Measurements from ENCODE around the gene PACS1. TPM values are rescaled to one million over a fixed set of nuclear protein-coding genes. Genes with fewer than 3 reads are reported as not detected.

Gene PACS1
- total RNA-seq, 1 experiment from 2014 or later, result 33.5 TPM

DNA sequence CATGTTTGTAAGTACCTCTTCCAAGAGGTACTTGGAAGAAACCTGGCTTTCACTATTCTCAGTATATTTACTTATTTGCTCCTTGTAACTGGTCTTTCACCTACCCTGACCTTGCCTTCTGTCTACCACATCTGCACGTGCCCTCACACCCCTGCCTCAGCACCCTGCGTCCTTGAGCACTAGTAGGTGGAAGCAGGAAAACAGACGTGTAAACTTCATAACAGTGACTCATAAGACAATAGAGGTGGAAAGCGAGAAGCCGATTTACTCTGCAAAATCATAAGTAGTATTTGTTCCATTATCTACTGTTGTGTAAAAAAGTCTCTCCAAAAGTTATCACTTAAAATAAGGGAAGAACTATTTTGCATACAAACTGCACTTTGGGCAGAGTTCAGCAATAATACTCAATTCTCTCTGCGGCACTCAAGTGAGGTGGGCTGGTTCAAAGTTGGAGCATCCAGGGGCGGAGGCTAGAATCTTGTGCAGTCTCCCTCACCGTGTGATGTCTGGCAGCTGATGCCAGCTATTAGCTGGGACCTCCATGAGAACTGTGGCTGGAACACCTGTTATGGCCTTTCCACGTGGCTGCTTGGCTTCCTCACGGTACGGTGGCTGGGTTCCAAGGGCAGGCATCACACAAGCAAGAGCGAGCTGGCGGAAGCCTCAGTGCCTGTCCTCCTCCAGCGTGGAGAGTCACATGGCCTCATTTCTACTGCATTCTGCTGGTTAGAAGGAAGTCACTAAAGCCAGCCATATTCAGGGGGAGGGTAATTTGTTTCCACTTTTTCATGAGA, 30.4 kb downstream of the PACS1 start:
- Mint-ChIP-seq H3K27ac (ENCODE audit: low read depth, unreplicated experiment) (no peak overlapping the region), H3K36me3 (ENCODE audit: insufficient read depth, unreplicated experiment) (peaks cover 5% of the 10 kb centered on the region)

DNA sequence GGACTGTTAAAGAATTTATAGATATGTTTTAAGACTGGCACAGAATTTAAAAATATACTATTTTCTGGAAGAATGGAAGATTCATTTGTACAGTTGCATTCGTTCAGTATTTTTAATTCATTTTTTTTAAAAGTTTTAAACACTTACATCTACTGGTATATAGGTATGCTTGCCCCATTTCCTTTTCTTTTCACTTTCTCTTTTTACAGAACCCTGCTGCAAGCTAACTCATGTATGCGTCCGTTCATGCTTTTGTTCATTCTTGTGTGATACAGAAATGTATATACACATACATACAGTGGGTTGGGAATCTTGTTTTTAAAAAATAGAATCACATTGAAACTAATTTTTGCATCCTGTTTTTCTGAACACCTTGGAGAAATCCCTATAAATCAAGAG, 31.0 kb downstream of the PACS1 start:
- Mint-ChIP-seq H3K9me3 (ENCODE audit: unreplicated experiment) (no peaks in the 10 kb centered on the region), H3K4me3 (ENCODE audit: unreplicated experiment) (no peak overlapping the region), H3K4me1 (ENCODE audit: insufficient read depth, unreplicated experiment) (no peaks in the 10 kb centered on the region), H3K27me3 (ENCODE audit: insufficient read depth, unreplicated experiment) (no peaks in the 10 kb centered on the region), H3K27ac (ENCODE audit: low read depth, unreplicated experiment) (no peak overlapping the region), H3K36me3 (ENCODE audit: insufficient read depth, unreplicated experiment) (peaks cover 3% of the 10 kb centered on the region)
- BruUV-seq (replicated peaks), result no TSS peak
- TF ChIP-seq, protein P1, sequence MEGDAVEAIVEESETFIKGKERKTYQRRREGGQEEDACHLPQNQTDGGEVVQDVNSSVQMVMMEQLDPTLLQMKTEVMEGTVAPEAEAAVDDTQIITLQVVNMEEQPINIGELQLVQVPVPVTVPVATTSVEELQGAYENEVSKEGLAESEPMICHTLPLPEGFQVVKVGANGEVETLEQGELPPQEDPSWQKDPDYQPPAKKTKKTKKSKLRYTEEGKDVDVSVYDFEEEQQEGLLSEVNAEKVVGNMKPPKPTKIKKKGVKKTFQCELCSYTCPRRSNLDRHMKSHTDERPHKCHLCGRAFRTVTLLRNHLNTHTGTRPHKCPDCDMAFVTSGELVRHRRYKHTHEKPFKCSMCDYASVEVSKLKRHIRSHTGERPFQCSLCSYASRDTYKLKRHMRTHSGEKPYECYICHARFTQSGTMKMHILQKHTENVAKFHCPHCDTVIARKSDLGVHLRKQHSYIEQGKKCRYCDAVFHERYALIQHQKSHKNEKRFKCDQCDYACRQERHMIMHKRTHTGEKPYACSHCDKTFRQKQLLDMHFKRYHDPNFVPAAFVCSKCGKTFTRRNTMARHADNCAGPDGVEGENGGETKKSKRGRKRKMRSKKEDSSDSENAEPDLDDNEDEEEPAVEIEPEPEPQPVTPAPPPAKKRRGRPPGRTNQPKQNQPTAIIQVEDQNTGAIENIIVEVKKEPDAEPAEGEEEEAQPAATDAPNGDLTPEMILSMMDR (IDR thresholded peaks at IDR 0.05; ENCODE audit: unreplicated experiment), result no peak
- no peak for DNase-seq (ENCODE audit: unreplicated experiment)
- ChIA-PET CTCF (interaction anchor here (1.0 kb wide), 1 partner anchor 32 kb away, joined by 4 read pairs; no protein-coding TSS in a partner anchor), POLR2A (no interaction called here)
- intact Hi-C loops (cut with micrococcal nuclease), result no loop called here

More for the DNA sequence above, 30.4 kb downstream of the PACS1 start:
- ChIA-PET POLR2A (no interaction called here), CTCF (no interaction called here)
- no peak overlapping the region for H3K4me3 Mint-ChIP-seq (ENCODE audit: unreplicated experiment)
- no peaks in the 10 kb centered on the region for H3K27me3 Mint-ChIP-seq (ENCODE audit: insufficient read depth, unreplicated experiment)
- no peaks in the 10 kb centered on the region for H3K4me1 Mint-ChIP-seq (ENCODE audit: insufficient read depth, unreplicated experiment)
- no TSS peak for BruUV-seq (replicated peaks)
- TF ChIP-seq, protein P1 (IDR thresholded peaks at IDR 0.05; ENCODE audit: unreplicated experiment), result no peak
- H3K9me3 Mint-ChIP-seq (ENCODE audit: unreplicated experiment), result no peaks in the 10 kb centered on the region
- DNase-seq (ENCODE audit: unreplicated experiment), result no peak
- intact Hi-C loops (cut with micrococcal nuclease), result no loop called here

DNA sequence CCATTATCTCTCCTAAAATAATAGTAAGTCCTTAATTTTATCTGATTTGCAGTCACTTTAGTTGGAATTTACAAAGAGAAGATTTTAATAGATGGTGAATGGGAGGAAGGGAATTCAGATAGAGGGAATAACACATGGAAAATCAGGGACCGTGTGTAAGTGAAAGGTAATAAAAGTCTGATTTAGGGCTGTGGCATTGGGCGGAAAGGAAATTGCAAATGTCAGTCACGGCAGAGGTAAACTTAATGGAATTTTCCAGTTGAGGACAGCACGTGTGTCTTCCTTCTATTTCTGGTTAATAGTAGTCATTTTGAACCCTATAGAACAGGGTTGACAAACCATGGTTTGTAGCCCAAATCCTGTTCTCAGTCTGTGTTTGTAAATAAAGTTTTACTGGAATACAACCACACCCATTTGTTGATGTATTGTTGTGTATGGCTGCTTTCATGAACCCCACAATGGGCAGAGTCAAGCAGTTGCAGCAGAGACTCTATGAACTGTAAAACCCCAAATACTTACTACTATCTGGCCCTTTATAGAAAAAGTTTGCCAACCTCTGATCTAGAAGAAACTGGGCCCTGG, 34.1 kb downstream of the PACS1 start:
- BruUV-seq (replicated peaks), result no TSS peak
- H3K27ac Mint-ChIP-seq (ENCODE audit: low read depth, unreplicated experiment), result no peak overlapping the region
- intact Hi-C loops (cut with micrococcal nuclease), result no loop called here
- no peaks in the 10 kb centered on the region for H3K36me3 Mint-ChIP-seq (ENCODE audit: insufficient read depth, unreplicated experiment)
- POLR2A ChIA-PET, result no interaction called here
- H3K9me3 Mint-ChIP-seq (ENCODE audit: unreplicated experiment), result no peaks in the 10 kb centered on the region
- H3K4me1 Mint-ChIP-seq (ENCODE audit: insufficient read depth, unreplicated experiment), result peaks cover 7% of the 10 kb centered on the region
- TF ChIP-seq, protein P1 (IDR thresholded peaks at IDR 0.05; ENCODE audit: unreplicated experiment), result no peak
- CTCF ChIA-PET, result no interaction called here
- no peak for DNase-seq (ENCODE audit: unreplicated experiment)
- no peaks in the 10 kb centered on the region for H3K27me3 Mint-ChIP-seq (ENCODE audit: insufficient read depth, unreplicated experiment)
- no peak overlapping the region for H3K4me3 Mint-ChIP-seq (ENCODE audit: unreplicated experiment)

DNA sequence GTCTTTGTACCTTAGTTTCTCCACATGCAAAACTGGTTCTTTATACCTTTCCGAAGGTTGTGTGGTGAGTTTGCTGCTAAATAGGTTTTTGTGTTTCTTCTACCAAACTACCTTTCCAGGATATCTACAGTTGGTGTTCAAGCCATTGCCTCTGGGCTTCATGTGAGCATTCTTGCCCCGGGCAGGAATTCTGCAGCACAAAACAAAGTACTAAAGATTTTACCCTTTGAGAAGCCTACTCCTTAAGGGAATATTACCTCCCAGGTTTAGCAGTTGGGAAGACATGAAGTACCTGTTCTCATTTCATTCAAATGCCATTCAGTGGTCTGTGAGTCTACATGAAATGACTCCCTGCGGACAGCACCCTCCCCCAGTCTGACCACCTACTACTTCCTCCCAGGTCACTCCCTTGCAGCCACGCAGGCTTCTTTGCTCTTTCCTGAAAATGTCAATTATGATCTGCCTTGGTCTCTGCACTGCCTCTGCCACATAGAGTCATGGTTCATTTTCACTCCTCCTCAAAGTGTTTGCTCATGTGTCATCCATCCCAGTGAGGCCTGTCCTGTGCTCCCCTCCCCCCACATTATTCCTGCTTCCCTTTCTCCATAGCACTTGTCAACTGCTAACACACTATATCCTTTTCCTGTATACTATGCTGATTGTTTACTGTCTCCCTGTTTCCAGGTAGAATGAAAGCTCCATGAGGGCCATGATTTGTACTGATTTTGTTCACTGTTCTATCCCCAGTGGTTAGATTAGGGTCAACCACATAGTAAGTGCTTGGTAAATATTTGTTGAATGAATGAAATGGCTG, 36.9 kb downstream of the PACS1 start:
- CTCF ChIA-PET, result interaction anchor here (1.8 kb wide), 1 partner anchor 38 kb away, joined by 5 read pairs; no protein-coding TSS in a partner anchor
- no peak overlapping the region for H3K27ac Mint-ChIP-seq (ENCODE audit: low read depth, unreplicated experiment)
- peaks cover 24% of the 10 kb centered on the region for H3K4me1 Mint-ChIP-seq (ENCODE audit: insufficient read depth, unreplicated experiment)
- DNase-seq (ENCODE audit: unreplicated experiment), result no peak
- POLR2A ChIA-PET, result interaction anchor here (1.0 kb wide), 1 partner anchor 35 kb away, joined by 3 read pairs; no protein-coding TSS in a partner anchor
- no peaks in the 10 kb centered on the region for H3K27me3 Mint-ChIP-seq (ENCODE audit: insufficient read depth, unreplicated experiment)
- H3K36me3 Mint-ChIP-seq (ENCODE audit: insufficient read depth, unreplicated experiment), result no peaks in the 10 kb centered on the region
- TF ChIP-seq, protein P1 (IDR thresholded peaks at IDR 0.05; ENCODE audit: unreplicated experiment), result no peak
- no TSS peak for BruUV-seq (replicated peaks)
- H3K4me3 Mint-ChIP-seq (ENCODE audit: unreplicated experiment), result no peak overlapping the region
- intact Hi-C loops (cut with micrococcal nuclease), result no loop called here
- no peaks in the 10 kb centered on the region for H3K9me3 Mint-ChIP-seq (ENCODE audit: unreplicated experiment)

Measured in MCF 10A (cell line).